Measurements from ENCODE around the gene ADD3. TPM values are rescaled to one million over a fixed set of nuclear protein-coding genes. Genes with fewer than 3 reads are reported as not detected.

The ADD3 gene
- total and polyA plus RNA-seq, 2 donors from 2014 or later = 56.9 to 79.2 TPM

- no peak for DNase-seq
- H3K9me3 ChIP-seq (ENCODE audit: control insufficient read depth in 2 of 3, insufficient read depth in 1 of 3, low read length in 3 of 3) = no peaks in the 10 kb centered on the region
- no peak for TF ChIP-seq CTCF (IDR thresholded peaks at IDR 0.05; ENCODE audit: borderline replicate concordance, extremely low read depth, insufficient read depth)
- peaks cover 0 to 6% (median 0%) of the 10 kb centered on the region in 3 donors for H3K4me1 ChIP-seq (ENCODE audit: control insufficient read depth in 2 of 3, insufficient read depth in 2 of 3, low read depth in 1 of 3, low read length in 3 of 3)
- no peak overlapping the region for H3K9ac ChIP-seq (ENCODE audit: low read length in 3 of 3)
- FAIRE-seq = no peak
- no peak overlapping the region for H3K27ac ChIP-seq (ENCODE audit: low read depth in 2 of 2, low read length in 2 of 2)
- no peaks in the 10 kb centered on the region for H3K27me3 ChIP-seq (ENCODE audit: control insufficient read depth, insufficient read depth, low read length)
- intact Hi-C loops (cut with DNase I) = no loop called here
- H3K4me3 ChIP-seq (ENCODE audit: low read length in 3 of 3) = no peak overlapping the region
- H3K36me3 ChIP-seq (ENCODE audit: control insufficient read depth in 2 of 3, insufficient read depth in 3 of 3, low read length in 3 of 3) = no peaks in the 10 kb centered on the region
Measured at GRCh38 chr10:110150046-110150445, 142.3 kb downstream of the ADD3 start.

- DNase-seq (no peak), FAIRE-seq (no peak)
- H3K9ac ChIP-seq (ENCODE audit: low read length in 3 of 3) = no peak overlapping the region
- no peaks in the 10 kb centered on the region for H3K9me3 ChIP-seq (ENCODE audit: control insufficient read depth in 2 of 3, insufficient read depth in 1 of 3, low read length in 3 of 3)
- no peaks in the 10 kb centered on the region for H3K36me3 ChIP-seq (ENCODE audit: control insufficient read depth in 2 of 3, insufficient read depth in 3 of 3, low read length in 3 of 3)
- H3K27me3 ChIP-seq (ENCODE audit: control insufficient read depth, insufficient read depth, low read length) = no peaks in the 10 kb centered on the region
- intact Hi-C loops (cut with DNase I) = no loop called here
- peaks cover 0 to 6% (median 0%) of the 10 kb centered on the region in 3 donors for H3K4me1 ChIP-seq (ENCODE audit: control insufficient read depth in 2 of 3, insufficient read depth in 2 of 3, low read depth in 1 of 3, low read length in 3 of 3)
- H3K4me3 ChIP-seq (ENCODE audit: low read length in 3 of 3) = no peak overlapping the region
- H3K27ac ChIP-seq (ENCODE audit: low read depth in 2 of 2, low read length in 2 of 2) = no peak overlapping the region
- no peak for TF ChIP-seq CTCF (IDR thresholded peaks at IDR 0.05; ENCODE audit: borderline replicate concordance, extremely low read depth, insufficient read depth)
Measured at GRCh38 chr10:110150981-110151380, 143.2 kb downstream of the ADD3 start.

- Histone ChIP-seq H3K27ac (ENCODE audit: low read depth in 2 of 2, low read length in 2 of 2) (no peak overlapping the region), H3K4me3 (ENCODE audit: low read length in 3 of 3) (no peak overlapping the region), H3K4me1 (ENCODE audit: control insufficient read depth in 2 of 3, insufficient read depth in 2 of 3, low read depth in 1 of 3, low read length in 3 of 3) (peaks cover 0 to 6% (median 0%) of the 10 kb centered on the region in 3 donors), H3K9ac (ENCODE audit: low read length in 3 of 3) (no peak overlapping the region), H3K36me3 (ENCODE audit: control insufficient read depth in 2 of 3, insufficient read depth in 3 of 3, low read length in 3 of 3) (no peaks in the 10 kb centered on the region), H3K27me3 (ENCODE audit: control insufficient read depth, insufficient read depth, low read length) (no peaks in the 10 kb centered on the region), H3K9me3 (ENCODE audit: control insufficient read depth in 2 of 3, insufficient read depth in 1 of 3, low read length in 3 of 3) (no peaks in the 10 kb centered on the region)
- peak; percentile 58 to 88 (median 75) for DNase-seq
- no peak for FAIRE-seq
- intact Hi-C loops (cut with DNase I) = no loop called here
- TF ChIP-seq CTCF (IDR thresholded peaks at IDR 0.05; ENCODE audit: borderline replicate concordance, extremely low read depth, insufficient read depth) = no peak
Measured at GRCh38 chr10:110151467-110151866, 143.7 kb downstream of the ADD3 start.

GRCh38 chr10:110151971-110152370, 144.2 kb downstream of the ADD3 start:
- Histone ChIP-seq H3K9me3 (ENCODE audit: control insufficient read depth in 2 of 3, insufficient read depth in 1 of 3, low read length in 3 of 3) (no peaks in the 10 kb centered on the region), H3K27me3 (ENCODE audit: control insufficient read depth, insufficient read depth, low read length) (no peaks in the 10 kb centered on the region), H3K27ac (ENCODE audit: low read depth in 2 of 2, low read length in 2 of 2) (no peak overlapping the region), H3K9ac (ENCODE audit: low read length in 3 of 3) (no peak overlapping the region), H3K4me1 (ENCODE audit: control insufficient read depth in 2 of 3, insufficient read depth in 2 of 3, low read depth in 1 of 3, low read length in 3 of 3) (peaks cover 0 to 6% (median 0%) of the 10 kb centered on the region in 3 donors), H3K36me3 (ENCODE audit: control insufficient read depth in 2 of 3, insufficient read depth in 3 of 3, low read length in 3 of 3) (no peaks in the 10 kb centered on the region), H3K4me3 (ENCODE audit: low read length in 3 of 3) (no peak overlapping the region)
- intact Hi-C loops (cut with DNase I) = no loop called here
- FAIRE-seq (no peak), DNase-seq (peak in 2 of 5 donors; percentile 49 to 68)
- no peak for TF ChIP-seq CTCF (IDR thresholded peaks at IDR 0.05; ENCODE audit: borderline replicate concordance, extremely low read depth, insufficient read depth)
